Lower leg skin (tissue), 3 donors: ENCODE measurements around the gene VPS41.

Experiments
- POLR2A ChIP-seq, 2 donors: fragments of 450-650 bp; IDR thresholded peaks; one replicate each; pipeline ENCODE4 v1.6.1; 2016 to 2017; ENCODE audit warnings: antibody characterized with exemption in 2 of 2, mild to moderate bottlenecking in 1 of 2, moderate library complexity in 1 of 2
- TF ChIP-seq, protein P1 (sequence below), 3 donors: fragments of 450-650 bp; IDR thresholded peaks; one replicate each; pipeline ENCODE4 v1.5.1; 2016; ENCODE audit warnings: antibody characterized with exemption in 3 of 3, mild to moderate bottlenecking in 3 of 3, moderate library complexity in 2 of 3

DNA sequence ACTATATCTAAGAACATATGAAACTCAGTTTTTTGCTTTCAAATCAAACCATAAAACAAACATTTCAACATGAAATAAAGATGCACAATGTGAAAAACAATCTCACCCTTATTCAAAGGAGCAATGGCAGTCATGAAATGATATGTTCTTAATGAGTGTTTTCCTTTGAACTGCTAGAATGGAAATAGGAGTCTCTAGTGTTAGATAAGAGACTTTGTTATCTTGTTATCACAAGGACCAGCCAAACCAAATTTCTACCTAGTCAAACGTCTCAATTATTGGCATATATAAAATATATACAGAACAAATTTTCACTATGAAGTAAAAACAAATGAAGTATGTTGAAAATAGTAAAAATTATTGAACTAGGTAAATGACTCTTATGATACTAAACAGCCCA lies 1.2 kb downstream of the VPS41 start:
- no peak for TF ChIP-seq POLR2A (IDR thresholded peaks at IDR 0.05)
- TF ChIP-seq, protein P1, sequence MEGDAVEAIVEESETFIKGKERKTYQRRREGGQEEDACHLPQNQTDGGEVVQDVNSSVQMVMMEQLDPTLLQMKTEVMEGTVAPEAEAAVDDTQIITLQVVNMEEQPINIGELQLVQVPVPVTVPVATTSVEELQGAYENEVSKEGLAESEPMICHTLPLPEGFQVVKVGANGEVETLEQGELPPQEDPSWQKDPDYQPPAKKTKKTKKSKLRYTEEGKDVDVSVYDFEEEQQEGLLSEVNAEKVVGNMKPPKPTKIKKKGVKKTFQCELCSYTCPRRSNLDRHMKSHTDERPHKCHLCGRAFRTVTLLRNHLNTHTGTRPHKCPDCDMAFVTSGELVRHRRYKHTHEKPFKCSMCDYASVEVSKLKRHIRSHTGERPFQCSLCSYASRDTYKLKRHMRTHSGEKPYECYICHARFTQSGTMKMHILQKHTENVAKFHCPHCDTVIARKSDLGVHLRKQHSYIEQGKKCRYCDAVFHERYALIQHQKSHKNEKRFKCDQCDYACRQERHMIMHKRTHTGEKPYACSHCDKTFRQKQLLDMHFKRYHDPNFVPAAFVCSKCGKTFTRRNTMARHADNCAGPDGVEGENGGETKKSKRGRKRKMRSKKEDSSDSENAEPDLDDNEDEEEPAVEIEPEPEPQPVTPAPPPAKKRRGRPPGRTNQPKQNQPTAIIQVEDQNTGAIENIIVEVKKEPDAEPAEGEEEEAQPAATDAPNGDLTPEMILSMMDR (IDR thresholded peaks at IDR 0.05) = no peak
